ENCODE results near the gene MTFMT. TPM values are rescaled to one million over a fixed set of nuclear protein-coding genes. Genes with fewer than 3 reads are reported as not detected.

The MTFMT gene
- total RNA-seq, 1 donor from 2014 or later, result 10.6 TPM

DNA sequence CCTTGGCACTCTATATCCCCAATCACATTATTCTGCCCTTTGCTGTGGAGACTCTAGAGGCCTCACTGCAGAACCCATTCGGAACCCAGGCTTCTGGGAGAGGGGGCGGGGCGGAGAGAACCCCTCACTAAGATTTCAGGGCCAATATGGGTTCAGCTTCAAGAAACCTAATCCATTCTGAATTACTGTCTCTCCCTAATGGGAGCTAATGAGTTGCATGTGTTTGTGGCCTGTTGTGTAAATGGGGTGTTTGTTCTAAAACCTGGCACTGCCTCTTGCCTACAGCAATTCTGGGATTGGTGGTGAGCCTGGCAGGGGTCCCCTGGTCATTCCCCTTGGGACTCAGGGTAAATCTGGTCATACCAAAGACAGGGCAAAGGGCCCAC is 39.0 kb upstream of the MTFMT start:
- Mint-ChIP-seq H3K36me3 (ENCODE audit: low read depth, unreplicated experiment) (no peaks in the 10 kb centered on the region), H3K9me3 (ENCODE audit: unreplicated experiment) (no peaks in the 10 kb centered on the region), H3K4me3 (ENCODE audit: unreplicated experiment) (peak overlapping the region; percentile 78), H3K27ac (ENCODE audit: unreplicated experiment) (no peak overlapping the region), H3K27me3 (ENCODE audit: unreplicated experiment) (peaks cover 6% of the 10 kb centered on the region), H3K4me1 (ENCODE audit: unreplicated experiment) (peaks cover 2% of the 10 kb centered on the region)
- DNase-seq (ENCODE audit: low spot score), result no peak
- TF ChIP-seq, protein P1, sequence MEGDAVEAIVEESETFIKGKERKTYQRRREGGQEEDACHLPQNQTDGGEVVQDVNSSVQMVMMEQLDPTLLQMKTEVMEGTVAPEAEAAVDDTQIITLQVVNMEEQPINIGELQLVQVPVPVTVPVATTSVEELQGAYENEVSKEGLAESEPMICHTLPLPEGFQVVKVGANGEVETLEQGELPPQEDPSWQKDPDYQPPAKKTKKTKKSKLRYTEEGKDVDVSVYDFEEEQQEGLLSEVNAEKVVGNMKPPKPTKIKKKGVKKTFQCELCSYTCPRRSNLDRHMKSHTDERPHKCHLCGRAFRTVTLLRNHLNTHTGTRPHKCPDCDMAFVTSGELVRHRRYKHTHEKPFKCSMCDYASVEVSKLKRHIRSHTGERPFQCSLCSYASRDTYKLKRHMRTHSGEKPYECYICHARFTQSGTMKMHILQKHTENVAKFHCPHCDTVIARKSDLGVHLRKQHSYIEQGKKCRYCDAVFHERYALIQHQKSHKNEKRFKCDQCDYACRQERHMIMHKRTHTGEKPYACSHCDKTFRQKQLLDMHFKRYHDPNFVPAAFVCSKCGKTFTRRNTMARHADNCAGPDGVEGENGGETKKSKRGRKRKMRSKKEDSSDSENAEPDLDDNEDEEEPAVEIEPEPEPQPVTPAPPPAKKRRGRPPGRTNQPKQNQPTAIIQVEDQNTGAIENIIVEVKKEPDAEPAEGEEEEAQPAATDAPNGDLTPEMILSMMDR (IDR thresholded peaks at IDR 0.05; ENCODE audit: unreplicated experiment), result no peak

DNA sequence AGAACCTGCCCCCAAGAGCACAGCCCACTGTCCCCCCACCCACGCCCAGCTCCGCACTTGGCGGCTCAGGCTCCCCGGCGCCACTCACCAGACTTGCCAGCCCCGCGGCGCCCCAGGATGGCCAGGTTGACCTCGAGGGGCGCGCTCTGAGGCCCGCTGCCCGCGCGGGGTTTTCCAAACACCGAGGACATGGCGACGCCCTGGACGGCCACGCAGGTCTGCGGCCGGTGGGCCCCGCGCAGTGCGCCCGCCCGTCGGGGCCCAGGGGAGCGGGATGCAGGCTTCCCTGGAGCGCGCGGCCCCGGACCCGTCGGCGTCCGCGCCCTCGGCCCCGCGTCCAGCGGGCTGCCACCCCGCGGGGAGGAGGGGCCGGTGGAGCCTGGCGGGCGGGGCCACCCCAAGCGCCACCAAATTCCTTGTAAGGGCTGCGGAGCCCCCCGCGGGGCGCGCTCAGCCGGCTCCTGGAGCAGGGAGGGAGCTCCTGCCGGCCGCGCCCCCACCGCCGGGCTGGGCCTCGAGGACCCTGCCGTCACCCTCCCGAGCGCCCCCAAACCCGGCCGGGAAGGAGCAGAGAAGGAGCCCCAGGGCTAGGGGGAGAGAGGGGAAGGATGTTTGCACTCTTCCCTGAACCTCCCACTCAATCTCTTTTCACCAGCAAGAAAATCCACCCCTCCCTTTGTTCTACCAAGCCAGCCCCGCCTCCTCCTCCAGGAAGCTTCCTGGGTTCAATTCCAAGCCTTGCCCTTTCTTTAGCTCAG is 38.4 kb upstream of the MTFMT start, which contains the start of gene RASL12:
Gene RASL12, minus strand, starts transcription at position 347 of the 758 bp plus-strand sequence. Its CDS starts 156 bp downstream, at position 191.
- no peak for DNase-seq (ENCODE audit: low spot score)
- peaks cover 6% of the 10 kb centered on the region for H3K27me3 Mint-ChIP-seq (ENCODE audit: unreplicated experiment)
- no peaks in the 10 kb centered on the region for H3K36me3 Mint-ChIP-seq (ENCODE audit: low read depth, unreplicated experiment)
- H3K27ac Mint-ChIP-seq (ENCODE audit: unreplicated experiment), result no peak within 1 kb of the TSS
- peak within 1 kb of the TSS; percentile 78 for H3K4me3 Mint-ChIP-seq (ENCODE audit: unreplicated experiment)
- TF ChIP-seq, protein P1 (IDR thresholded peaks at IDR 0.05; ENCODE audit: unreplicated experiment), result no peak
- H3K4me1 Mint-ChIP-seq (ENCODE audit: unreplicated experiment), result peaks cover 2% of the 10 kb centered on the region
- no peaks in the 10 kb centered on the region for H3K9me3 Mint-ChIP-seq (ENCODE audit: unreplicated experiment)

DNA sequence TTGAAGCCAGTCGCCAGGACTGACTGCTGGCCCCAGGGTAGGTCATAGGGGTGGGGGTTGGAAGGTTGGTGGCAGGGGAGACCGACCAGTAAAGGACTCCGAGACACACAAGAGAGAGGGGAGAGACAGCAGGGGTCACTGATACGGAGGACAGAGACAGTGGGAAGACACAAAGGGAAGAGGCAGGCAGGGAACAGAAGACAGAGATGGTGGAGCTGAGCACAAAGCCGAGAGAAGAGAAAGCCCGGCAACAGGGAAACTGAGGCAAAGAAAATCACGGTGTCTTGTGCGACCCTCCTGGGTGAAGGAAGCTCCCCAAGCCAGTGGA is 37.8 kb upstream of the MTFMT start:
- Mint-ChIP-seq H3K27ac (ENCODE audit: unreplicated experiment) (no peak overlapping the region), H3K4me1 (ENCODE audit: unreplicated experiment) (peaks cover 2% of the 10 kb centered on the region), H3K9me3 (ENCODE audit: unreplicated experiment) (no peaks in the 10 kb centered on the region), H3K4me3 (ENCODE audit: unreplicated experiment) (peak overlapping the region; percentile 77), H3K27me3 (ENCODE audit: unreplicated experiment) (peaks cover 6% of the 10 kb centered on the region), H3K36me3 (ENCODE audit: low read depth, unreplicated experiment) (no peaks in the 10 kb centered on the region)
- DNase-seq (ENCODE audit: low spot score), result no peak
- TF ChIP-seq, protein P1 (IDR thresholded peaks at IDR 0.05; ENCODE audit: unreplicated experiment), result no peak

DNA sequence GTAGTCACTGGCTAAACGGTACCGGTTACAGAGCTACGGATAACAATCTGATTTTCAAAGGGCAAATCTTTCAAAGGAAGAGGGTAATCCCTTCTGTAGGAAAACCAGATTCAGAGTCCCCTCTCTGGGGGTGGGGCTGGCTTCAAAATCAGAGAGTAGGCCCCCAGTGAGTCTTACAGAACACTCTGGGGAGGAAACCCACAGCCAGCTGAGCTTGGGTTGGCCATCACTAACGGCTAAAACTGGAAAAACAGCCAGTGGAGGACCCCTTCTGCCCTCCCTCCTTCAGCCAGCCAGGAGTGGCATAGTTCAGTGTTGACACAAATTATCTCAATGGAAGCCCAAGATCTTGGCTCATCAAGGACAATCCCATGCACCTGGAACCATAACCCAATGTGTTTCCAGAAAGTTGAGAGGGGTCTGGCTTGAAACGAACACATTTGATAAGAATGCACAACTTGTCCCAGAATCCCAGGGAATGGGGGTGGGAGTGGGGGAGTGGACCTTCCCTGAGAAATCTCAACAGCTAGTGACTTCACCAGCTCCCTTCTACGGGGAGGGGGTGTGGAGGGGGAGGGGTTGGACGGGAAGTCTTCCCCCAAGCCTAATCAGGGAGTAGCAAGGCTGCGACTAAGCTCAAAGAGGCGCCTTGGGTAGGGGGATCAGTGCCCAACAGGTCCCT is 37.3 kb upstream of the MTFMT start:
- Mint-ChIP-seq H3K36me3 (ENCODE audit: low read depth, unreplicated experiment) (no peaks in the 10 kb centered on the region), H3K27me3 (ENCODE audit: unreplicated experiment) (peaks cover 5% of the 10 kb centered on the region), H3K9me3 (ENCODE audit: unreplicated experiment) (no peaks in the 10 kb centered on the region), H3K27ac (ENCODE audit: unreplicated experiment) (no peak overlapping the region), H3K4me3 (ENCODE audit: unreplicated experiment) (peak overlapping the region; percentile 77), H3K4me1 (ENCODE audit: unreplicated experiment) (peaks cover 2% of the 10 kb centered on the region)
- DNase-seq (ENCODE audit: low spot score), result no peak
- TF ChIP-seq, protein P1 (IDR thresholded peaks at IDR 0.05; ENCODE audit: unreplicated experiment), result no peak

Measured in endothelial cell (in vitro differentiated cells).